Left hindlimb (tissue), 1 donor: ENCODE data around the gene CAMK1D.

Experiments used
- DNase-seq: peaks from one replicate; pipeline ENCODE4 v3.0.0-alpha.2; 2018

The CAMK1D gene

DNA sequence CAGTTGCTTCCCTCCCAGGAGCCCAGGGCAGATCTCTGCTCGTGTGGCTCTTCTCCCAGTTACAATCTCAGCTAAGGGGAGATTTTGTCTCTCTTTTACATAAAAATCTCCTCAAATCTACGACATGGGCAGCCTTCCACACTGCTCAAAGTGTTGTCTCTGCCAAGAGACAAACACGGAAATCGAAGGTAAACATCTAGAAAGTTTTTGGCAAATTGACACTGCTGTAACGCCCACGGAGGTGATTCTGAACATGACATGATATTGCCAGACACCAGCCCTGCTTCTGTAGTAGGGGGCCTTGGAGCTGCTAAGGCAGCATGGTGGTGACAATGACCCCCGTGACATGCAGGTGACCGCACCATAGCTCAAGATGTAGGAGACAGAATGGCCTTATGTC, 523.8 kb downstream of the CAMK1D start:
- DNase-seq = no peak

DNA sequence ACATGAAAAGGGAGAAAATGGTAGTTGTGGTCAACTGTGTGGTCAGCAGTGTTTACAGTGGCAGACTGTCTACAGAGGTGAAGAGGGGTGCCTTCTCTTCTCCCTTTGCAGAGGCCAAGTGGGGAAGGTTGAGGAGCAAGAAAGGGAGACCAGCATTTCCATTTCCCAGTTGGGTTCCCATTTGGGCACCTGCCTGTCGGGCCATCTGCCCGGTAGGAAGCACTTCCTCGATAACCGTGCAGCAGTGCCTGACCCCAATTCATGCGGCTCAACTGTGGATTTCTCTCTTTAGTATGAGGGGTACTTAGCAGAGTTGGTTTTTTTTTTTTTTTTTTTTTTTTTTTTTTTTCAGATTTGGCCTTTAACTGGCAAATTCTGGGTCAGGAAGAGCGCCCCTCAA, 525.2 kb downstream of the CAMK1D start:
- no peak for DNase-seq

GRCh38 chr10:12875100-12875499, 525.8 kb downstream of the CAMK1D start:
- no peak for DNase-seq

DNA sequence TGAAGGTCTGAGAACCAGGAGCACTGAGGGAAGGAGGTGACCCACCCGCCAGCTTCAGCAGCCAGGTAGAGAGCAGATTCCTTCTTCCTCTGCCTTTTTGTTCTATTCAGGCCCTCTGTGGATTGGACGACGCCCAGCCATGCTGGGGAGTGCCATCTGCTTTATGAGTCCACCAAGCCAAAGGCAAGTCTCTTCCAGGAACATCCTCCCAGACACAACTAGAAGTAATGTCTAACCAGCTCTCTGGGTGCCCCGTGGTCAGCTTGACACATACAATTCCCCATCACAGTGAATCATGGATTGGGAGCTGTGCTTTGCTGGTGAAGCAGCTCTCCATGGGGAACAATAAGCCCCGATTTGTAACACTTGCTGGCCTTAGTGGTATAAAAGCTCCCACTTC, 526.9 kb downstream of the CAMK1D start:
- DNase-seq = no peak

DNA sequence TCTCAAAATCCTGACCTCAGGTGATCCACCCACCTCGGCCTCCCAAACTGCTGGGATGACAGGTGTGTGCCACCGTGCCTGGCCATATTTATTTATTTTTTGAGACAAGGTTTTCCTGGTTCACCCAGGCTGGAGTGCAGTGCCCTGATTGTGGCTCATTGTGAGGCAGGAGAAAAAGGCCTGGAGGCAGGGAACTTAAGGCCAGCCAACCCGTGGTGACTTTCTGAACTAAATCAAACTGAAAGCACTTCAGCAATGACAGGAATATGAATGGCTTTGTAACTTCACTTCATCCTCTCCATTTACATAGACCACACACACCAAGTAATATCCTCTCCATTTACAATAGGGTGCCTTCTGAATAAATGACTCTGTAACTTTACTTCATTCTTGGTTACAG, 527.8 kb downstream of the CAMK1D start:
- no peak for DNase-seq

GRCh38 chr10:12880423-12880822, 531.1 kb downstream of the CAMK1D start:
- no peak for DNase-seq

DNA sequence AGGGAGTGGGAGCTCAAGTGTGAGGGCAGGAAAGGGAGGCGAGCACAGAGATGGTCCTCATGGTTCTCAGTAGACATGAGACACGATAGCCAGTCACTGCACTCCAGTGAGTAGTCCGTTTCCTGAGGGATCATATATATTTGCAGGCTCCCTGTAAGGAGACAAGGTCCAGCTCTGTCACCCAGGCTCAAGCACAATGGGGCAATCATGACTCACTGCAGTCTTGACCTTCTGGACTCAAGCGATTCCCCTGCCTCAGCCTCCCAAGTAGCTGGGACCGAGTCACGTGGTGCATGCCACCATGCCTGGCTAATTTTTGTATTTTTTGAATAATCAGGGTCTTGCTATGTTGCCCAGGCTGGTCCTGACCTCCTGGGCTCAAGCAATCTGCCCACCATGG, 535.5 kb downstream of the CAMK1D start:
- DNase-seq = no peak
